AG09309 (cell line): ENCODE data around the gene MAP2K3.
"Not testable (repeated sequence)": the region's sequence is repeated elsewhere in the genome, so short reads cannot be mapped to it uniquely, and the experiment has no call there.

Experiments
- DNase-seq: peaks from one replicate; pipeline ENCODE4 v3.0.0-alpha.2; 2010; ENCODE audit warnings: low read depth
- H3K4me3 ChIP-seq: 2 replicates; pipeline ENCODE4 v1.5.1; 2011; ENCODE audit warnings: mild to moderate bottlenecking, low read depth, low read length, moderate library complexity; ENCODE audit not compliant: control insufficient read depth
- TF ChIP-seq, protein P1 (sequence below): IDR thresholded peaks from 2 replicates; pipeline ENCODE4 v1.5.1; 2011; ENCODE audit warnings: mild to moderate bottlenecking, low read depth, low read length, inconsistent platforms; ENCODE audit not compliant: insufficient read depth, control insufficient read depth; ENCODE audit errors: missing control alignments

Gene MAP2K3

DNA sequence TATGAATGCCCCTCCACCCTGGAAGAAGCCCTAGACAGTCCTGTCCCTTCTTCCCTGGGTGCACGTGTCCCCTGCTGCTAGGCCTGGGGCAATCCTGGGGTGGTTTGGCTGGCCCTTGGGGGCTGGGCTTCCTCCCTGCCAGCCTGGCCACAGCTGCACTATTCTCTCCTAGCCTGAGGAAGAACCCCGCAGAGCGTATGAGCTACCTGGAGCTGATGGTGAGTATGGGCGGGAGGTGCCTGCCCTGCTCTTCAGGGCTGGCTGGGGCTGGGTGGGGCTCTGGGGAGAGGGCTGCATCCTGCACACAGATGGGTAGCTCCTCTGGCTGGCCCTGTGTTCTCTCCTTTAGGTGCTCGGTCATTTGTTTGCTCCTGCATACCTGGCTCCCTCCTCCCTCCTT is 28.8 kb downstream of the MAP2K3 start:
- TF ChIP-seq, protein P1, sequence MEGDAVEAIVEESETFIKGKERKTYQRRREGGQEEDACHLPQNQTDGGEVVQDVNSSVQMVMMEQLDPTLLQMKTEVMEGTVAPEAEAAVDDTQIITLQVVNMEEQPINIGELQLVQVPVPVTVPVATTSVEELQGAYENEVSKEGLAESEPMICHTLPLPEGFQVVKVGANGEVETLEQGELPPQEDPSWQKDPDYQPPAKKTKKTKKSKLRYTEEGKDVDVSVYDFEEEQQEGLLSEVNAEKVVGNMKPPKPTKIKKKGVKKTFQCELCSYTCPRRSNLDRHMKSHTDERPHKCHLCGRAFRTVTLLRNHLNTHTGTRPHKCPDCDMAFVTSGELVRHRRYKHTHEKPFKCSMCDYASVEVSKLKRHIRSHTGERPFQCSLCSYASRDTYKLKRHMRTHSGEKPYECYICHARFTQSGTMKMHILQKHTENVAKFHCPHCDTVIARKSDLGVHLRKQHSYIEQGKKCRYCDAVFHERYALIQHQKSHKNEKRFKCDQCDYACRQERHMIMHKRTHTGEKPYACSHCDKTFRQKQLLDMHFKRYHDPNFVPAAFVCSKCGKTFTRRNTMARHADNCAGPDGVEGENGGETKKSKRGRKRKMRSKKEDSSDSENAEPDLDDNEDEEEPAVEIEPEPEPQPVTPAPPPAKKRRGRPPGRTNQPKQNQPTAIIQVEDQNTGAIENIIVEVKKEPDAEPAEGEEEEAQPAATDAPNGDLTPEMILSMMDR = no peak
- no peak for DNase-seq
- no peak overlapping the region for H3K4me3 ChIP-seq

DNA sequence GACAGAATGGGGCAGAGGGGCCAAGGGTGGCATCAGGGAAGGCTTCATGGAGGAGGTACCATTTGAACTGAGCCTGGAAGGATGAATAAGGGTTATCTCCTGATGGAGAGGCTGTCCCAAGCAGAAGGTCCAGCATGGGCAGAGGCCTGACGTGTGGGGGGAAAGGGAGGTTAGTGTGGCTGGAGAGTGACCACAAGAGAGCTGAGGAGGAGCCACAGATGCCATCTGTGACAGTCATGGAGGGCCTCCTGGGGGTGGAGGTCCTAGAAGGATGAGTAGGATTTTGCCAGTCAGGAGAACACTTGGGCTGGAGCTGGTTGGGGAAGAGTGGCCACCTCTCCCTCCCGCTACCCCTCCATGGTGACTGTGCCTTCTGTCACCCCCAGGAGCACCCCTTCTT is 29.2 kb downstream of the MAP2K3 start:
- H3K4me3 ChIP-seq, DNase-seq: not testable (repeated sequence)

DNA sequence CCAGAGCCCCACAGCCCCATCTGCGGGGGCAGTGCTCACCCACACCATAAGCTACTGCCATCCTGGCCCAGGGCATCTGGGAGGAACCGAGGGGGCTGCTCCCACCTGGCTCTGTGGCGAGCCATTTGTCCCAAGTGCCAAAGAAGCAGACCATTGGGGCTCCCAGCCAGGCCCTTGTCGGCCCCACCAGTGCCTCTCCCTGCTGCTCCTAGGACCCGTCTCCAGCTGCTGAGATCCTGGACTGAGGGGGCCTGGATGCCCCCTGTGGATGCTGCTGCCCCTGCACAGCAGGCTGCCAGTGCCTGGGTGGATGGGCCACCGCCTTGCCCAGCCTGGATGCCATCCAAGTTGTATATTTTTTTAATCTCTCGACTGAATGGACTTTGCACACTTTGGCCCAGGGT is 29.8 kb downstream of the MAP2K3 start:
- not testable (repeated sequence) for H3K4me3 ChIP-seq, DNase-seq

DNA sequence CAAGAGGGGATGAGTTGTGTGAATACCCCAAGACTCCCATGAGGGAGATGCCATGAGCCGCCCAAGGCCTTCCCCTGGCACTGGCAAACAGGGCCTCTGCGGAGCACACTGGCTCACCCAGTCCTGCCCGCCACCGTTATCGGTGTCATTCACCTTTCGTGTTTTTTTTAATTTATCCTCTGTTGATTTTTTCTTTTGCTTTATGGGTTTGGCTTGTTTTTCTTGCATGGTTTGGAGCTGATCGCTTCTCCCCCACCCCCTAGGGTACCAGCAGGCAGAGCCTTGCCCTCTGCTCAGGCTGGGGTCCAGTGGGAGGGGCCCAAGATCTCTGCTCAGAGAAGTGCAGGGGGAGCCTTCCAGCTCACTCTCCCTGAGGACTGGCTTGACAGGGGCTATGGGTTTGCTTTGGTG is 30.2 kb downstream of the MAP2K3 start:
- DNase-seq, H3K4me3 ChIP-seq: not testable (repeated sequence)

DNA sequence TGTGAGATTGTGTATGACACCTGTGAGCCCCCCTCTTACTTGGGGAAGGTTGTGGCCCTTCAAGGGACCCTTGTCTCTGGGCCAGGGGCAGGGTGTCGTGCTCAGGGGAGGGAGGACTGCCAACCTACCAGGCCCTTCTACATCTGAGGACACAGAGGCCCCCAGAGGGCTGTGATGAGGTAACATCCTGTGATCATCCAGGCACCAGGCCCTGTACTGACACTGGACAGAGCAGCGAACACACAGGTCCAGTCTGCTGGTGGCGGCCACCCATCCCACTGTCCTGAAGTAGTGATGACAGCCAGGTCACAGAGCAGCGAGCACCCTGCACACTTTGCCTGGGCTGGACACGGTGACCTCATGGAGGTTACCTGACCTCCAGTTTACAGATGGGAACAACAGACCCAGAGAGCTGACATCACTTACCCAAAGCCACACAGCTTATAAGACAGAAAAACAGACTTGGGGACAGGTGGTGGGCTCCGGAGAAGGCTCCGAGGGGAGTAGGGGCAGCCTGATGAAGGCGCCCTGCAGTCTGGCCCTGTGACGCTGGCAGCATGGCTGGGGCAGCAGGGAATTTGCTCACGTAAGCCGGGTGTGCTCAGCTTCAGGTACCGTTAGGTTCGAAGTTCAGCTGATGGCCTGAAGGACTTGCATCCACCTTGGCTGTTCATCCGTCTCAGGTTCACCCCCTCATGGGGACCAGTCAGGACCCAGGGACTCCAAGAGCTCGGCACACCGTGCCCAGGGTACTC is 30.9 kb downstream of the MAP2K3 start:
- H3K4me3 ChIP-seq, DNase-seq: not testable (repeated sequence)

DNA sequence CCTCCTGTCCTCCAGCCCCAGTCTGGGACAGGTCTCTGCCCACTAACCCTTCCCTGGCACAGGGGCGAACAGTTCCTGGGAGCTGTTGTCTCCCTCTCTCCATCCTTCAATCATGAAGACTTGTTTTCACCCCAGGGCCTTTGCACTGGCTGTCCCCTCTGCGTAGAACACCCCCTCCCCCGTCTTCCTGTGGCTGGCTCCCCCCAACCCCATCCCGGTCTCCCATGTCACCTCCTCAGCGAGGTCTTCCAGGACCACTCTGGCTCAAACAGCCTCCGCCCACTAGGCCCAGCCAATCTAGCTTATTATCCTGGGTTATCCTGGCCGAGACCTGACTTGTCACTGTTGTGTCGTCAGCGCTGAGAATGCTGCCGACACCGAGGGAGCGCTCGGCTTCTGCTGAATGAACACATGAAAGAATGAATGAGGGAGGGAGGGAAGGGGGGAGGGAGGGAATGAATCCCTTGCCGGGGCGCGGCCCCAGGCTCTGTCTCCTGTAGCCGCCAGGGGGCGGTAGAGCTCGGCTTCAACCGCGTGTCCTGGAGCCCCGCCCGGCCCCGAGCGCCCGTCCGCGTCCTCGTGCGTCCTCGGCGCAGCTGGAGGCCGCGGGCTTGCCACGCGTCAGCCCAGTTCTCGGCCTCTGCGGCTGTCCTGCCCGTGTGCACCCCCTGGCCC is 31.8 kb downstream of the MAP2K3 start:
- not testable (repeated sequence) for H3K4me3 ChIP-seq, DNase-seq

DNA sequence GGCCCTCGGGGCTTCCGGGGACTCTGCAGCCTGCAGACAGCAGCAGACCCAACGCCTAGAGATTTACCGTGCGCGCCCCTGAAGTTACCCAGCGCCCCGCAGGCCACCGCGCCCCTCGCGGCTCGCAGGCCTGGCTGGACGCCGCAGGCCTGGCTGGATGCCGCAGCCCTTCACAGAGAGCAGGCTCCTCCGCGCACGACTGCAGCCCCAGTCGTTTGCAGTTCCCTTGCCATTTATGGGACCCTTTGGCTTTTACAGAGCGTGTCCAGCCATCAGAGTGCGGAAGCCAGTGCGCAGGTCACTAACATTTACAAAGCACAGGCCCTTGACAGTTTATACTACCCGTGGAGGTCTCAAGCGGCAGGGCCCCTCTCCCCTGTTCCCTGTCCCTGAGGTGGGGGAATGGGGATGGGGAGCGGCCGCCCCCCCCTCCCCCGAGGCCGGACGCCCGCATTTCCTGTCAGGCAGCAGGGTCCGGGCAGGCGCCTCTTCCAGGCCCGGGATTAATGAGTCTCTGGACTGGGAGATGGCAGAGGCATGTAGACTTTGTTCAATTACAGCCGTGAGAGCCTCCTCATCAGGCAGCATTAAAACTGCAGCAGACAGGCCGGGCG is 32.5 kb downstream of the MAP2K3 start:
- not testable (repeated sequence) for H3K4me3 ChIP-seq, DNase-seq

DNA sequence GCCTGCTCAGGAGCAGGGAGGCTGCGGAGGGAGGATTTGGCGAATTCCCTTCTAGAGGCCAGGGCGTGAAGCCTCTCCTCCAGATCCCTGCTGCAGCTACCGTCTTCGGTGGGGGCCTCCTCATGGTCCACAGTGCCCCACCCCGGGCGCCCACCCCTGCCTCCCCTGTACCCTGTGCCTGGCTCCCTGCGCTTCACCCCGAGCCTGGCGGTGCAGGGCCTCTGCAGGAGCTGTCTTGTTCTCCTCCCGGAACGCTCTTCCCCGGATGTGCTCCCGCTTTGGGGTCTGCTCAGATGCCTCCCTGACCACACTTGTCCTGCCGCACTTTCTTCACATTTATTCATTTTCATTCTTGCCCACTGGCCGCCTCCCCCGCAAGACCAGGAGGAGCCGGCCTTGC is 33.3 kb downstream of the MAP2K3 start:
- not testable (repeated sequence) for H3K4me3 ChIP-seq, DNase-seq

DNA sequence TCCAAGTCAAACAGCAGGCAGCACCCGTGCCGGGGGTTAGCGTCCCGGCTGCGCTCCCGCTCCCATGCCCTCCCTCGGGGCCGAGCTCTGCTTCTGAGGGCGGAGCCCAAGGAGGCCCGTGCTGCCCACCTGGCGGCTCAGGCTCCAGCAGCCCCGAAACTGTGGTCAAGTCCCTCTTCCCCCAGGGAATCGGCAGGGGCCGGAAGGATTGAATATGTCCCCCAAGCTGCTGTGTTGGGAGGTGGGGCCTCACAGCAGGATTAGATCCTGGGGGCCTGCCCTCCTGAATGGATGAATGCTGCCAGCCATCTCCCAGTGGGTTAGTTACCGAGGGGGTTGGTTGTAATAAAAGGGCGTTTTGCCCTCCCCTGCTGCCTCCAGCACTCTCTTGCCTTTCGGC is 33.9 kb downstream of the MAP2K3 start:
- H3K4me3 ChIP-seq = no peak overlapping the region
- TF ChIP-seq, protein P1 = no peak
- no peak for DNase-seq

DNA sequence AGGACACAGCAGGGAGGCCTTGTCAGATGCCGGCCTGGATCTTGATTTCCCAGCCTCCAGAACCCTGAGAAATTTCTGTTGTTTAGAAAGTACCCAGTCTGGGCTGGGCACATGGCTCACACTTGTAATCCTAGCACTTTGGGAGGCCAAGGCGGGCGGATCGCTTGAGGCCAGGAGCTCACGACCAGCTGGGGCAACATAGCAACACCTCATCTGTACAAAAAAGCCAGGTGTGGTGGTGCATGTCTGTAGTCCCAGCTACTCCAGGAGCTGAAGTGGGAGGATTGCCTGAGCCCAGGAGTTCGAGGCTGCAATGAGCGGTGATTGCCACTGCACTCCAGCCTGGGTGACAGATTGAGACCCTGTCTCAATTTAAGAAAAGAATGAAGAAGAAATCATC is 34.3 kb downstream of the MAP2K3 start:
- H3K4me3 ChIP-seq, DNase-seq: not testable (repeated sequence)

DNA sequence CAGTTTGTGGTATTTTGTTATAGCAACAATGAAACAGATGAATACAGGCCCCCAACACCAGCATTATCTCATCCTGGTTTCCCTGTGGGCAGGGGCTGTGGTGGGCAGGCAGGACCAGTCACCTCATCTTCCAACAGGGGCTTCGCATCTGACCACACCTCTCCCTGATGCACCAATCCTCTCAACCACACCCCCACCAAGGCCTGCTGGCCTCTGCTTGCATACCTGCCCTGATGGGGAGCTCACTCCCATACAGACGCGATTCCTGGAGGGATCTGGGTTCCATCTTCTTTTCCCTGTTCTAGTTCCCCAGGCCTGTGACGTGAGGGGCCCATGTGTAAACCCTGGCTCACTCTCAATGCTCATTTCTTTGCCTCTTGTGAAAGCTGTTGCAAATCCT is 34.7 kb downstream of the MAP2K3 start:
- H3K4me3 ChIP-seq = not testable (repeated sequence)

DNA sequence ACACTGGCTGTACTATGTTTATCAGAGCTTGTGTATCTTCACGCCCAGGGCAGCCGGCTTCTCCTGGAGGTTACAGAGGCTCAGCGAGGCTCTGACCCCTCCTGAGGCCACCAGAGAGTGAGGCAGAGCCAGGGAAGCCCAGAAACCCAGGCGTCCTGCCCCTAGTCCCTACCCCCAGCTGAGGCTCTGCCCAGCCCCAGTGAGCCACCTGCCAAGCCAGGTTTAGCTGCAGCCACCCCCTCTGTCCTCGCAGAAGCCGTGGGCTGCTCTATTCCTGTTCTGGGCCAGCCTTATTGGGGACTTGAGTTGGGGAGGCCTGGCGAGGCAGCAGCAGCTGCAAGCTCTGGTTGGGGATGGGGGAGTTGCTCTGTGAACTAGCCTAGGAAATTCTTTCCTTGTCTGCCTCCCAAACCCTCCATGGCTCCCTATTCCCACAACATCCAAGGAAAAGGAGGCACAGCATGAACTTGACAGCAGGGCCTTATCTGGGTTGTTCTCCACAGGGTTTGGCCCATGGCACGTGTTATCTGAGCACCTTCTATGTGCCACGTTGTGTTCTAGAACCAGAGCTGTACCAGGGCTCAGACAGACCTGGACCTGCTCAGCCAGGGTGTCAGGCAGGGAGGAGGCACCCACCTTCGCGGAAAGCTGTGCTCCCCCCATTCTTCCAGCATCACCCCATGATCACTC is 35.3 kb downstream of the MAP2K3 start:
- not testable (repeated sequence) for DNase-seq, H3K4me3 ChIP-seq

More for the DNA sequence above, 34.7 kb downstream of the MAP2K3 start:
- not testable (repeated sequence) for DNase-seq

DNA sequence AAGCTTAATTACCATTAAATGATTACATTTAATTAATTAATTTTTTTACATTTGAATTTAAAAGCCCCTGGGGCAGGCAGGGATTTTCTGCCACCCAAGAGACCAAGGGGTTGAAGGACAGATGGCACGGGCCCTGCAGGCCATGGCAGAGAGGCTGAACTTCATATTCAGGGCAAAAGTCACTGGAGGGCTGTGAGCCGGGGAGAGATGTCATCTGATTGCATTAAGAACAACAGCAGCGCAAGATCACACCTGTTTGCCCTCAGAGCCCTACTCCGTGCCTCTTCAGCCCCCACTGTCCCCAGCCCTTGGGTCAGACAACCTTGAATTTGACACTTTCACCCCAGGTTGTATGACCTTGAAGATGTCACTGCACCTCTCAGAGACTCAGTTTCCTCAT is 35.9 kb downstream of the MAP2K3 start:
- DNase-seq, H3K4me3 ChIP-seq: not testable (repeated sequence)

DNA sequence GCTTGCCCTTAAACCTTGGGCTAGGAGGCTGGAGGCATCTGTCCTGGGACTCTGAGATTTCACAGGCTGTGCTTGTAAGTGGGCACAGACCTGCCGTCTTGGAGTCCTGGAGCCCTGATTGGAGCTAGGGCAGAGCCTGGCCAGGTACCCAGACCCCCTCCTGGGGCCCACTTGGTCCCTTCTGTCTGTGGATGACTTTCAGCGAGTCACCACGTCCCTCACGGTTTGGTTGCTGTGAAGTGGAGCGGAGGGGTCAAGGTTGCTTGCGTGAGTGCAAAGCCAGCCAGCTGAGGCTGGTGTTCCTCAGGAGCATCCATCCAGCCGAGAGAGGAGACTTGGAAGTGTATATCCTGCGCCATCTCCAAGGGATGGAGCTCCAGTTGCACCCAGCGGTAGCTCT is 36.5 kb downstream of the MAP2K3 start:
- not testable (repeated sequence) for H3K4me3 ChIP-seq, DNase-seq

DNA sequence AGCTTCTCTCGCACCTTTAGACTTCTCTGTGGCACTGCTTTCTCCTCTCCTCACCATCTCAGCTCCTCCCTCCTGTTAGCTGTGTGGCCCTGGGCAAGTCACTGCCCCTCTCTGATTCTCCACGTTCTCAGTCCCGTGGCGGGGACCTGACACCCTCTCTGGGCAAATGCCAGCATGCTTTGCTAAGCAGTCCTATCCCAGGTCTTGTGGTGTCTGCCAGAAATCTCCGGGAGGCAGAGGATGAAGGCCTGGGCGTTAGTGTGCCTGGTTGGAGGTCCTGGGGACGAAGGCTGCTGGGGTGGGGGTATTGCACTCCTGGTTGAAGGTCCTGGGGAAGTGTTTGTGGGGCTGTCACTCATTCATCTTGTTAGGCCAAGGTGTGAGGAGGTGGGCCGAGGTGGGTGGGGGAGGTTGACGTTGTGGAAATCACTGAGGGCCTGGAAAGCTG is 37.3 kb downstream of the MAP2K3 start:
- not testable (repeated sequence) for H3K4me3 ChIP-seq, DNase-seq
